ENCODE data around the gene SEMA4C.

The SEMA4C gene

GRCh38 chr2:96869281-96869821 is 529 bp downstream of the SEMA4C start:
- Histone ChIP-seq H3K27ac (replicated peaks) (no peak overlapping the region; the same call in 1 of the 2 replicates), H3K4me3 (replicated peaks; ENCODE audit: insufficient read depth, low read length) (peak overlapping the region; percentile 61), H3K27me3 (ENCODE audit: insufficient read depth, poor library complexity, severe bottlenecking) (peaks cover 26% of the 10 kb centered on the region)
- DNase-seq (ENCODE audit: low read depth in 1 of 2, low spot score in 1 of 2): no peak
- TF ChIP-seq CTCF (IDR thresholded peaks at IDR 0.05; ENCODE audit: insufficient read depth, low read length) (no peak), GABPA (IDR thresholded peaks at IDR 0.05; ENCODE audit: low read depth) (no peak), REST (IDR thresholded peaks at IDR 0.05; ENCODE audit: insufficient replicate concordance, low read depth) (no peak), SPI1 (IDR thresholded peaks at IDR 0.05; ENCODE audit: borderline replicate concordance, low read depth) (no peak), POLR2AphosphoS5 (IDR thresholded peaks at IDR 0.05; ENCODE audit: low read depth) (no peak)

GRCh38 chr2:96868555-96869280 is 1.2 kb downstream of the SEMA4C start:
- TF ChIP-seq REST (IDR thresholded peaks at IDR 0.05; ENCODE audit: insufficient replicate concordance, low read depth): no peak
- peak; percentile 52; the same call in 1 of the 2 replicates for TF ChIP-seq POLR2AphosphoS5 (IDR thresholded peaks at IDR 0.05; ENCODE audit: low read depth)
- TF ChIP-seq GABPA (IDR thresholded peaks at IDR 0.05; ENCODE audit: low read depth): no peak
- TF ChIP-seq CTCF (IDR thresholded peaks at IDR 0.05; ENCODE audit: insufficient read depth, low read length): peak; percentile 5
- TF ChIP-seq SPI1 (IDR thresholded peaks at IDR 0.05; ENCODE audit: borderline replicate concordance, low read depth): no peak
- H3K27me3 ChIP-seq (ENCODE audit: insufficient read depth, poor library complexity, severe bottlenecking): peaks cover 22% of the 10 kb centered on the region
- H3K4me3 ChIP-seq (replicated peaks; ENCODE audit: insufficient read depth, low read length): peak overlapping the region; percentile 61
- H3K27ac ChIP-seq (replicated peaks): peak overlapping the region; percentile 57
- peak; percentile 70 to 77 for DNase-seq (ENCODE audit: low read depth in 1 of 2, low spot score in 1 of 2)

GRCh38 chr2:96867756-96868554 is 1.9 kb downstream of the SEMA4C start:
- TF ChIP-seq REST (IDR thresholded peaks at IDR 0.05; ENCODE audit: insufficient replicate concordance, low read depth) (no peak), POLR2AphosphoS5 (IDR thresholded peaks at IDR 0.05; ENCODE audit: low read depth) (no peak), SPI1 (IDR thresholded peaks at IDR 0.05; ENCODE audit: borderline replicate concordance, low read depth) (no peak)
- H3K27ac ChIP-seq (replicated peaks): peak overlapping the region; percentile 20

More at GRCh38 chr2:96867756-96868554, 1.9 kb downstream of the SEMA4C start:
- Histone ChIP-seq H3K4me3 (replicated peaks; ENCODE audit: insufficient read depth, low read length) (peak overlapping the region; percentile 61), H3K27me3 (ENCODE audit: insufficient read depth, poor library complexity, severe bottlenecking) (peaks cover 21% of the 10 kb centered on the region)
- DNase-seq (ENCODE audit: low read depth in 1 of 2, low spot score in 1 of 2): no peak
